22Rv1 (cell line): ENCODE results near the gene TRAF1.

Experiments used
- CTCF ChIP-seq: fragments of 450-650 bp; IDR thresholded peaks from 2 replicates; pipeline ENCODE4 v1.5.1; 2017; ENCODE audit warnings: mild to moderate bottlenecking
- ZFX ChIP-seq: fragments of 450-650 bp; IDR thresholded peaks from 2 replicates; pipeline ENCODE4 v1.6.1; 2017; ENCODE audit warnings: antibody characterized with exemption, borderline replicate concordance

DNA sequence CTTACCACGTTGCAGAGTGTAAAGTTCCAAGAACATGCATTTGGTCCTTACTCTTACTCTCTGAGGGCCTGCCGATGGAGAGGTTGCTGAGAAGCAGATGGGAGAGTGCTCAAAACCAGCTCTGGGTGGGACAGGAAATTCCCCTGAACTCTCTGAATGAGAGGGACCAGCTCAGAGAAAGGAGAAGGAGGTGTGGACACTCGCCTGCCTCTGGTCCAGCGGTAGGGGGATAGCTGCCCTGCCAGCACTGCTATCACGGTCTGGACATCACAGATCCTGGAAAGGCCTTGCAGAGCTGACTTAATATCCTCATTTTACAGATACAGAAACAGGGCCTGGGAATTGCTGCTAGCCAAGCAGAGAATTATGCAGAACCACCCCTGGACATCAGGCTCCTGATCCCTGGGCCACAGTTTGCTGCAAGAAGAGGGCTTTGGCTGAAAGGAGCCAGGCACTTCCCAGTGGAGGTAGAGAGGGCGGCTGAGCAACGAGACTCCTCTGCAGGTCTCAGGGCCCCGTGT lies 4.9 kb downstream of the TRAF1 start:
- TF ChIP-seq CTCF, result no peak
- no peak for TF ChIP-seq ZFX
